Ovary (tissue), 3 donors: ENCODE data around the gene ARHGAP1.

Experiments used
- CTCF ChIP-seq, 3 donors: fragments of 450-650 bp in 2 of 3; fragments of 200-600 bp in 1 of 3; IDR thresholded peaks; one replicate each; pipeline versions ENCODE4 v1.5.1 to v1.8.0; 2016 to 2022; ENCODE audit warnings: antibody characterized with exemption in 3 of 3, mild to moderate bottlenecking in 1 of 3
- EP300 ChIP-seq: sonication (generic); formaldehyde crosslinking; IDR thresholded peaks from one replicate; pipeline ENCODE4 v1.6.1; 2017; ENCODE audit warnings: antibody characterized with exemption
- donor health status: DM: no; HTN: no; CAD: no.

- TF ChIP-seq CTCF (IDR thresholded peaks at IDR 0.05) (no peak), EP300 (no peak)
These were observed 41.4 kb upstream of the ARHGAP1 start for GRCh38 chr11:46741600-46742484.
